Peyer's patch (tissue), 4 donors: ENCODE results near the gene MYL12A. TPM values are rescaled to one million over a fixed set of nuclear protein-coding genes. Genes with fewer than 3 reads are reported as not detected.
A peak's percentile ranks its signal among the peaks of the same experiment; 100 is the strongest.

ENCODE experiments used
- DNase-seq, 3 donors: peaks; one replicate each; pipeline ENCODE4 v3.0.0-alpha.2; 2017 to 2019
- H3K27ac ChIP-seq, 4 donors: fragments of 200-600 bp; sonication (generic); one replicate each; pipeline ENCODE4 v1.5.1; 2016 to 2019
- H3K27me3 ChIP-seq, 2 donors: fragments of 200-600 bp; sonication (generic); one replicate each; pipeline ENCODE4 v1.5.1; 2019
- H3K36me3 ChIP-seq, 3 donors: fragments of 200-600 bp; sonication (generic); one replicate each; pipeline ENCODE4 v1.5.1; 2016 to 2019
- H3K4me1 ChIP-seq, 4 donors: fragments of 200-600 bp; sonication (generic); one replicate each; pipeline ENCODE4 v1.5.1; 2016 to 2019
- H3K4me3 ChIP-seq, 4 donors: fragments of 200-600 bp; sonication (generic); 1 replicate in 3 of 4; 2 replicates in 1 of 4; pipeline ENCODE4 v1.5.1; 2016 to 2019; ENCODE audit warnings: mild to moderate bottlenecking in 1 of 4
- H3K9me3 ChIP-seq, 4 donors: fragments of 200-600 bp; sonication (generic); one replicate each; pipeline ENCODE4 v1.5.1; 2016 to 2019; ENCODE audit warnings: mild to moderate bottlenecking in 1 of 4
- CTCF ChIP-seq, 6 experiments: fragments of 450-650 bp in 4 of 6; fragments of 200-600 bp in 2 of 6; sonication (generic) in 1 of 6; IDR thresholded peaks; one replicate each; pipeline ENCODE4 v1.5.1; 2017 to 2019; ENCODE audit warnings: antibody characterized with exemption in 6 of 6, mild to moderate bottlenecking in 3 of 6, moderate library complexity in 1 of 6
- POLR2A ChIP-seq, 2 donors: fragments of 450-650 bp; IDR thresholded peaks; one replicate each; pipeline ENCODE4 v1.5.1; 2017; ENCODE audit warnings: antibody characterized with exemption in 2 of 2, mild to moderate bottlenecking in 2 of 2, moderate library complexity in 2 of 2
- total RNA-seq, 4 donors: library from RNA; depleted of rRNA; stranded (reverse); fragments of >200 nt; gene quantifications; one replicate each; pipeline ENCODE4 v1.1.0, GENCODE V29; 2016

Gene MYL12A
- total RNA-seq, 4 donors from 2014 or later: 256 to 401 (median 312) TPM

DNA sequence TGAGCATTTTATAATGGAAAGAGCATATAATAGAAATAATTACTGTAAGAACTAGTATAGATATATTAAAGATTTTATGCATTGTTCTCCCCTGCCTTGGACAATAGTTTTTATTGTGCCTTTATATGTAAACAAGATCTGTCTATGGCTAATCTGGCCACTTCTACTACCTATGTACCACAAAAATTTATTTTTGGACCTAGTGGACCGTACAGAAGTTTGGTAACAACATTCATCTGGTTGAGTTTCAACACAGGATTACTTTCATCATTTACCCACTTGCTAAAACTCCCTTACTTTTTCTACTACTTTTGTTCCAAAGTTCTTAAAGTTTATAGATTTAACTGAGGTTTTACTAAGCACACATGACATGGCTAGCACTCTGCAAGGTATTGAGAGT, 14.6 kb upstream of the MYL12A start:
- Histone ChIP-seq H3K27ac (peak overlapping the region in 2 of 4 donors; percentile 37 to 42), H3K9me3 (no peaks in the 10 kb centered on the region), H3K27me3 (no peaks in the 10 kb centered on the region), H3K4me1 (no peaks in the 10 kb centered on the region), H3K4me3 (no peak overlapping the region), H3K36me3 (no peaks in the 10 kb centered on the region)
- DNase-seq: no peak
- TF ChIP-seq POLR2A (IDR thresholded peaks at IDR 0.05) (no peak), CTCF (IDR thresholded peaks at IDR 0.05) (no peak)

DNA sequence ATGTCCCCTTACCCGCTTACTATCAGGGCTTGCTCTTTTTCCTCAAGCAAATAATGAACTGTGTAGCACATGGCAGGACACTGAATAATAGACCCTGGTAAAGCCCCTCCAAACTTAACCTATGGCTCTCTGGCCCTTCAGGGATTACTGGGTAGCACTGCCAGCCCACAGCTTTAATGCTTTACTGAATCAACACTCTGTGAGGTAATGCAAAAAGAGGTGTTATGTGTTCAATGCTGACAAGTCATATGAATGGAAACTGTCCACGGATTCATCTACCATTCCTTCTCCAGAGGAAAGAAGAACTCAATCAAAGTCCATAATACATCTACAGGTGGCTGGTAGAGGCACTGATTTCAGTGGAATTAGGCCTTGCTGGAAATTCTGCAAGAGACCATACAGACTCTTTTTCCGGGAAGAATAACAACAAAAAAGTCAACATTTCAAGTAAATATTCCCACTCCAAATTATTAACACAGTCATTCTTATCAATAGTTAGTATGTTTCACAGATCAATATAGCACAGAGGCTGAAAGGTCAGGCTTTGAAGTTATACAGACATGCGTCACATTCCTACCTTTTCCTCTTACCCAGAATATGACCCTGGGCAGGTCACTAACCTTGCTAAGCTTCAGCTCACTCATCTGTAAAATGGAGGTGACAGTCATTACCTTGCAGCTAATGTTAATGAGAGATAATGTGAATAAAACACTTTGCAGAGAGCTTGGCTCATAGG, 14.0 kb upstream of the MYL12A start:
- Histone ChIP-seq H3K4me1 (no peaks in the 10 kb centered on the region), H3K9me3 (no peaks in the 10 kb centered on the region), H3K4me3 (no peak overlapping the region), H3K36me3 (no peaks in the 10 kb centered on the region), H3K27ac (peak overlapping the region in 2 of 4 donors; percentile 37 to 42), H3K27me3 (no peaks in the 10 kb centered on the region)
- DNase-seq: no peak
- TF ChIP-seq POLR2A (IDR thresholded peaks at IDR 0.05): no peak
- TF ChIP-seq CTCF (IDR thresholded peaks at IDR 0.05): no peak

GRCh38 chr18:3234457-3234856, 13.1 kb upstream of the MYL12A start:
- Histone ChIP-seq H3K27ac (no peak overlapping the region), H3K4me3 (no peak overlapping the region), H3K9me3 (no peaks in the 10 kb centered on the region), H3K36me3 (no peaks in the 10 kb centered on the region), H3K4me1 (no peaks in the 10 kb centered on the region), H3K27me3 (no peaks in the 10 kb centered on the region)
- TF ChIP-seq CTCF (IDR thresholded peaks at IDR 0.05) (no peak), POLR2A (IDR thresholded peaks at IDR 0.05) (no peak)
- DNase-seq: no peak

- Histone ChIP-seq H3K27ac (no peak overlapping the region), H3K36me3 (no peaks in the 10 kb centered on the region), H3K9me3 (no peaks in the 10 kb centered on the region), H3K27me3 (no peaks in the 10 kb centered on the region), H3K4me1 (no peaks in the 10 kb centered on the region), H3K4me3 (no peak overlapping the region)
- no peak for DNase-seq
- TF ChIP-seq POLR2A (IDR thresholded peaks at IDR 0.05): no peak
- no peak for TF ChIP-seq CTCF (IDR thresholded peaks at IDR 0.05)
These were observed 11.8 kb upstream of the MYL12A start for GRCh38 chr18:3235846-3236245.

- Histone ChIP-seq H3K27ac (no peak overlapping the region), H3K4me1 (no peaks in the 10 kb centered on the region), H3K4me3 (no peak overlapping the region), H3K36me3 (no peaks in the 10 kb centered on the region), H3K9me3 (peaks cover 0 to 4% (median 2%) of the 10 kb centered on the region in 4 donors), H3K27me3 (no peaks in the 10 kb centered on the region)
- no peak for DNase-seq
- no peak for TF ChIP-seq CTCF (IDR thresholded peaks at IDR 0.05)
- no peak for TF ChIP-seq POLR2A (IDR thresholded peaks at IDR 0.05)
These were observed 11.1 kb upstream of the MYL12A start for GRCh38 chr18:3236470-3236869.
